DMS153 (cell line): Measurements from ENCODE around the gene PSMB8.

Source experiments
- DNase-seq: peaks from one replicate; lab custom pipeline; 2025; lab: John Stamatoyannopoulos, UW

PSMB8 gene

GRCh38 chr6:32855467-32856174 is 11.8 kb upstream of the PSMB8 start:
- DNase-seq, result no peak

- no peak for DNase-seq
Observed at GRCh38 chr6:32854376-32855178, 10.7 kb upstream of the PSMB8 start.

DNA sequence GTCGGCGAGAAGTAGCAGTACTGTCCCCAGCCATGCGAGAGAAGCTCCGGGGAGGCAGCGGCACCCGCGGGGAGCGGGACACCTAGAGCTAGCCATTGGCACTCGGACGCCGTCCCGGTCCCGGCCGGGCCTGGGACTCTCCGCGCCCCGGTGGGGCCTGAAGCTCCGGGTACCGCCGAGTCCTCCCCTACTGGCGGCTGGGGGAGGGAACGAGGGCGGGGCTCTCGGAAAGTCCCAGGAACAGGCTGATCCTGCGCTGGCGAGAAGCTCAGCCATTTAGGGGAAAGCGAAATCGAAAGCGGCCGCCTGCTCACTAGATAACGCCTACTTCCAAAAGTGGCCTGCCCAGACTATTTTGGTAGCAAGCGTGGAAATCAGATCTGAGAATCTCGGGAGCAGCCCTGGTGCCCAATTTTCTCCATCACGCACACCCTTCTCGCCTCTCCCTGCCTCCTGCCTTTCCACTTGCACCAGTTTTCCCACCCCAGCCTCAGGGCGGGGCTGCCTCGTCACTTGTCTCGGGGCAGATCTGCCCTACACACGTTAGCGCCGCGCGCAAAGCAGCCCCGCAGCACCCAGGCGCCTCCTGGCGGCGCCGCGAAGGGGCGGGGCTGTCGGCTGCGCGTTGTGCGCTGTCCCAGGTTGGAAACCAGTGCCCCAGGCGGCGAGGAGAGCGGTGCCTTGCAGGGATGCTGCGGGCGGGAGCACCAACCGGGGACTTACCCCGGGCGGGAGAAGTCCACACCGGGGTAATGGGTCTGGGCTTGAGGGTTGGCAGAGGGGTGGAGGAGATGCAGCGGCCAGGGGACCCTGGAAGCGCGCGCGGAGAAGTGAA is 9.9 kb upstream of the PSMB8 start, which contains the start of the genes PSMB9 and TAP1:
PSMB9 (plus strand) TSS at position 652 of the 835 bp plus-strand sequence; CDS start at position 690, 38 bp downstream.
TAP1 (minus strand) TSS at position 164 of the 835 bp plus-strand sequence; CDS start at position 96, 68 bp downstream.
- peak; percentile 89 for DNase-seq

DNA sequence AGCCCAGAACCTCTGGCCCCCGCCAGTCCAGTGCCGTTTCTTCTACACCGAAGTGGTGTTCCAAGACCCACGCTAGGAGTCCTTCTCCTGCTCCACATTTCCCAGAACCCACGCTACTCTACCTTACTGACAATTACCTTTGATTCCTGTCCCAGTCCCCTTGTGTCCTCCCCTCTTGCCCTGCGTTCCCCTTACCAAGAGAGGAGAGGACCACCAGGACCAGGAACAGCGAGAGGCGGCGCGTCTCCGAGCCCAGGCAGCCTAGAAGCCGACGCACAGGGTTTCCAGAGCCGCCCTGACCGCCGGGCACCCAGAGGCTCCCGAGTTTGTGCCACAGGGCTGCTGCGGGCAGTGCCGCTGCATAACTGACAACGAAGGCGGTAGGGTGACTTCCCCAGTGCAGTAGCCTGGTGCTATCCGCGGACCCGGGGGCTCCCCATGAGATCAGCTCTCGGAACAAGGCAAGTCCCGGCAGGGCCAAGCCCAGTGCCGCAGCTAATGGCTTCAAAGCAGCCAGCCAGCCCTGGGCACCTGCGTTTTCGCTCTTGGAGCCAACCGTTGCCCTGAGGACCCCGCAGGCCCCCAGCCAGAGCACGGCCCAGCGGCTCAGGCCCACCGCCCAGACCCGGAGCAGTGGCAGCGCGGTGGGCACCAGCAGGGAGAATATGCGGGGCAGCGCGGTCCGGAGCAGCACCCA is 9.1 kb upstream of the PSMB8 start:
- DNase-seq, result no peak

GRCh38 chr6:32852018-32852843 is 8.4 kb upstream of the PSMB8 start:
- DNase-seq, result no peak

DNA sequence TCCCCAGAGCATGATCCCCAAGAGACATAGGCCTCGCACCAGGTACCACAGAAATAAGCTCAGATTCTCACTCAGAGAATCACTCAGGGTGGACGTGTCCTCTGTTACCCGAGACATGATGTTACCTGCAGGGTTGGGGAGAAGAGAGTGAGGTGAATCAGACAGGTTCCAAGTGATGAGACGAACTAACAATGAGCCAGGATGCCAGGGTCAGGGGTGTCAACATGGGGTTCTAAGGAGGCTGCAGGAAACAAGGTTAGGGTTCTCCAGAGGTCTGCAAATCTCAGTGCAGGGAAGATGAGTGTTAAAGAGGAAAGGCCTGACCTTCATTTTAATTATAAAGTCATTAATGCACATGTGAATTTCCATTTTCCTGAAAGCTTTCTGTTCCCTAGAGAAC is 7.2 kb upstream of the PSMB8 start:
- no peak for DNase-seq

DNA sequence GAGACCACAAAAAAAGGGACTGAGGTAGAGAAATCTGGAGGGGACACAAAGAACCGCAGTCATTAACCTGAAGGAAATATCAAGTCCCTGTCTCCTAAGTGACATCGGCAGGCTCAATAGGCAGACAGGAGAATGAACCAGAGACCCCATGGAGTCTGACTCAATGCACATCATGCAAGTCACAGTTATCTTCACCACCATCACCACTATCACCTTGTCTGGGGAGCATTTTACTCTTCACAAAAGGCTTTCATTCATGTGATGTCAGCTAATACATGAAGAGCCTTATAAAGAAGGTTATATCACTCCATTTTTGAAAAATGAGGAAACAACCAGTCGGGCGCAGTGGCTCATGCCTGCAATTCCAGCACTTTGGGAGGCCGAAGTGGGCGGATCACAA is 5.3 kb upstream of the PSMB8 start:
- no peak for DNase-seq

GRCh38 chr6:32847795-32848194 is 3.9 kb upstream of the PSMB8 start:
- no peak for DNase-seq

DNA sequence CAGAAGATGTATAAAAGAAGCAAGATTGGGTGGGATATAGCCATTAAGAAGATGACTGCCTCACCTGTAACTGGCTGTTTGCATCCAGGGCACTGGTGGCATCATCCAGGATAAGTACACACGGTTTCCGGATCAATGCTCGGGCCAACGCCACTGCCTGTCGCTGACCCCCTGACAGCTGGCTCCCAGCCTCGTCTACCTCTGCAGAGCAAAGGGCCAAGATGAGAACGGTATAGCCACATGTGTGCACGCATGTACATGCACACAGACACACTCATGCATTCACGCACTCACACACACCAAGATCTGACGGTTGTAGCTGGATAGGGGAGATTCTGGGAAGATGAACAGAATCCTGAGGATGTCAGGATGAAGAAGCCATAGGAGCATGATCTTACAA is 3.2 kb upstream of the PSMB8 start:
- DNase-seq, result no peak

GRCh38 chr6:32845384-32845884 is 1.6 kb upstream of the PSMB8 start:
- DNase-seq, result no peak

DNA sequence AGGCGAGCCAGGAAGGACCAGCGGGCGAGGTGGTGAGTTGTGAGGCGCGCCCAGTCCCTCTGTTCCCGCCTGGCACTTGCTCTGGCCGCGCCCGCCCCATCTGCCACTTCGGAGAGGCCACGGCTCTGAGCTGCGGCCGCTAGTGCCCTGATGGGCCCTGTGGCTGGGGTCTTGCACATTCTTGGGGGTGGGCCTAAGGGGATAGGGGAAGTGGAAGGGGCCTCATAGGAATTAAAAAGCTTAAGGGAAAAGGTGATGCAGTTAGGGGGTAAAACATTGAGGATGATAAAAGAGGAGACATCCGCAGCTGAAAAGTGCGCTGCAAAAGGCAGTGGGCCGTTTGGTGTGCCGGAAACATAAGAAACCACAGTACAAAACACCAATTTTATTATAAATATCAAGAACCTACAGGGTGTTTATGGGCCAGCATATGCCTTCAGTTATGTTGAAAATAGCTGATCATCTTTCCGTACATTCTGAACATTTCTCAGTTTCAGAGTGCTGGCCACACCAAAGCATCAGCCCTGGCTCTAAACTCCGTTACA is 1.1 kb upstream of the PSMB8 start:
- DNase-seq, result no peak

DNA sequence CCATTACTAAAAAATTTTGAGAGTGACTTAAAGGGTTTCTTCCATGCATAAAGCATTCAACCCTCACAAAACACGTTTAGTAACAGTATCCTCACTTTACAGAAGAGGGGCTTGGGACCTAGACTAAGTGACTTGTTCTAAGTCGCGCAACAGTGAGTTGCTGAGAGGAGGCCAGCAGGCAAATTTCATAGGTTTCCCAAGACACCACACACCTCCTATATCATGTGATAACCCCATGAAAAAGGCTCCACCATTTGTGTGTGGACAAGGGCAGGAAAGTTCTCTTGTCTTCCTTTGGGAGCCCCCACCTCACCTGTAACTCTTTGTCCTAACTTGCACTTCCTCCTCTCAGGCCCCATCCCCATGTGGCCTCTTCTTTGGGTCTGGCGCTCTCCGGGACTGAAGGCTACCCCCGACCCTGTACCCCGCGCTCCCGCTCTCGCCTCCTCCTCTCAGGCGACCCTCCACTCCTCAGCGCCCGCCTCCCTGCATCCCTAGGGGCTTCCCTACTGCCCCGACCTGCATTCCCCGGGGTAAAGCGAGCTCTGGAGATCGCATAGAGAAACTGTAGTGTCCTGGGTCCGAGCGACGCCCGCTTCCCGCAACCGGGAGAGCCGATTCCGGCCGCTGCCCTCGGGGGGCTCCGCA is 392 bp downstream of the PSMB8 start:
- no peak for DNase-seq

DNA sequence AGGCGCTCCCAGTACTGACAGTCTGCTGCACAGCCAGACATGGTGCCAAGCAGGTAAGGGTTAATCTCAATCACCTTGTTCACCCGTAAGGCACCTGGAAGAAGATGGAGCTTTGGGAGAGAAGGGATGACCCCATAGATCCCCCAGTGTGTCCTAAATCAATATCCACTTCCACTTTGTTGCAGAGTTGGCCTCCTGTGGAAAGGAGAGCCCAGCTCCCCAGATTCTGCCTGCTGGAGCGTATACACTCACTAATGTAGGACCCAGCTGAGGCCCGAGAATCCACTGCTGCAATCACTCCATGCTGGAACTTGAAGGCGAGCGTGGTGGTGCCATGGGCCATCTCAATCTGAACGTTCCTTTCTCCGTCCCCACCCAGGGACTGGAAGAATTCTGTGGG is 1.2 kb downstream of the PSMB8 start:
- no peak for DNase-seq

GRCh38 chr6:32842021-32842650 is 1.7 kb downstream of the PSMB8 start:
- no peak for DNase-seq

DNA sequence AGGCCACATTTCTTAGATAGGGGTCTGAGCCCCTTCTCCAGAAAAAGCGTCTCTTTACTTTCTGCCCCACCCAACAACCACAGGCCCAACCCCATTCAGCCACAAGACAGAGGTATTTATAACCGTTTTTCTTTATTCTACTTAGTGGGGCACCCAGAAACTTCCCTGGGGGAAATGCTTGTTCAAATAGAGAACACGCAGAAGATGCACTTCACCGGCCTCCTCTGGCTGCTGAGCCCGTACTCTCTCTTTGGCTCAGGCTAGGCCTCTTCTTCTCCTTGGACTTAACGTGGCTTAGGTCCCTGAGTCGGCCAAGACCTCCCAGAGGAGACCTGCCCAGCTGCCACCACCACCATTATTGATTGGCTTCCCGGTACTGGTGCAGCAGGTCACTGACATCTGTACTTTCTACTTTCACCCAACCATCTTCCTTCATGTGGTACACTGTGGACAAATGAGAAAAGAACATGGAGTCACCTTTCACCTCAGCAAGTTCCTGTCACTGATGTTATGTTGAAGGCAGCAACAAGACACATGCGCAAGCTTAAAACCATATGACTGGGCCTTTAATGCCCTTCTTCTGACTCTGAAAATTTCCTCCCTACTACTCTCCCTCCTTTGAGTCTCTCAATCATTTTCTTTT is 3.1 kb downstream of the PSMB8 start:
- no peak for DNase-seq

DNA sequence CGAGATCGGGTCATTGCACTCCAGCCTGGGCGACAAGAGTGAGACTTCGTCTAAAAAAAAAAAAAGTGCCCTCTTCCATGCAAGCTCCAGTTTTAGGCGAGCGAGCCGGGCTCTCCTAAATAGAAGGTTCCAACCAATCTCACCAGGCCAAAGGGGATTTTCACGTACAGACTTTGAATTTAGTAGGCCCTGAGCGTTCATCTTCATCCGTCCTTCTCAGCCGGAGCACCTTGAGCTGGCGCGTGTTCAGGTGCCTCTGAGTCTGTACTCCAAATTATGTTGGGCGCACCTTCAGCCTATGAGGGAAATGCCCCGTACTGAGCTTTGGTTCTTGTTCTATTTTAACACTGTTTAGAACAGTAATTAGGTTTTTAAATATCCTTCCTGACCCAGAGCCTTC is 4.5 kb downstream of the PSMB8 start:
- no peak for DNase-seq

GRCh38 chr6:32838114-32838958 is 5.5 kb downstream of the PSMB8 start, which contains the start of gene TAP2:
TSS of gene TAP2 (minus strand) at chr6:32838739. CDS start at chr6:32838233, 506 bp downstream.
- DNase-seq, result peak; percentile 83

- DNase-seq, result no peak
Observed at GRCh38 chr6:32837651-32838113, 6.2 kb downstream of the PSMB8 start.
